CD1c-positive myeloid dendritic cell (primary cell): ENCODE data around the gene SMR3A.

Source experiments
- DNase-seq: peaks from one replicate; pipeline ENCODE4 v3.0.0-alpha.2; 2016; ENCODE audit errors: extremely low spot score

Gene SMR3A

GRCh38 chr4:70360460-70360859, at the start of gene SMR3A:
TSS of gene SMR3A (plus strand) at chr4:70360760. CDS start at chr4:70362116, 1,356 bp downstream.
- no peak for DNase-seq

GRCh38 chr4:70313736-70314135, 46.8 kb upstream of the SMR3A start:
- no peak for DNase-seq

- no peak for DNase-seq
Observed at GRCh38 chr4:70315928-70316327, 44.6 kb upstream of the SMR3A start.

GRCh38 chr4:70326052-70326451, 34.5 kb upstream of the SMR3A start:
- DNase-seq = no peak

- no peak for DNase-seq
Observed at GRCh38 chr4:70334681-70335080, 25.9 kb upstream of the SMR3A start, which contains the start of gene CABS1. TSS of gene CABS1 (plus strand) at chr4:70334981. CDS start at chr4:70335040, 59 bp downstream.

- no peak for DNase-seq
Observed at GRCh38 chr4:70336043-70336442, 24.5 kb upstream of the SMR3A start.

GRCh38 chr4:70337886-70338420, 22.6 kb upstream of the SMR3A start:
- no peak for DNase-seq

GRCh38 chr4:70356185-70356584, 4.4 kb upstream of the SMR3A start:
- no peak for DNase-seq

- DNase-seq = no peak
Observed at GRCh38 chr4:70359115-70359661, 1.4 kb upstream of the SMR3A start.

- no peak for DNase-seq
Observed at GRCh38 chr4:70364002-70364401, 3.4 kb downstream of the SMR3A start.

- DNase-seq = no peak
Observed at GRCh38 chr4:70365479-70365878, 4.9 kb downstream of the SMR3A start.

- no peak for DNase-seq
Observed at GRCh38 chr4:70367813-70368212, 7.3 kb downstream of the SMR3A start.

GRCh38 chr4:70371987-70372386, 11.4 kb downstream of the SMR3A start:
- DNase-seq = no peak

GRCh38 chr4:70372760-70373159, 12.2 kb downstream of the SMR3A start:
- no peak for DNase-seq

- DNase-seq = no peak
Observed at GRCh38 chr4:70380578-70380977, 20.0 kb downstream of the SMR3A start.

- no peak for DNase-seq
Observed at GRCh38 chr4:70382691-70383181, 22.2 kb downstream of the SMR3A start, which contains the start of gene SMR3B. TSS of gene SMR3B (plus strand) at chr4:70383131. CDS start at chr4:70384511, 1,380 bp downstream.

- no peak for DNase-seq
Observed at GRCh38 chr4:70392057-70392776, 31.7 kb downstream of the SMR3A start.

- no peak for DNase-seq
Observed at GRCh38 chr4:70397580-70397979, 37.0 kb downstream of the SMR3A start, which contains the start of gene OPRPN. TSS of gene OPRPN (plus strand) at chr4:70397940. CDS start at chr4:70399286, 1,346 bp downstream.

GRCh38 chr4:70399319-70399718, 38.8 kb downstream of the SMR3A start:
- DNase-seq = no peak

- DNase-seq = no peak
Observed at GRCh38 chr4:70402762-70403161, 42.2 kb downstream of the SMR3A start.

GRCh38 chr4:70405765-70406164, 45.2 kb downstream of the SMR3A start:
- no peak for DNase-seq
